Measurements from ENCODE around the gene VNN1.
A peak's percentile ranks its signal among the peaks of the same experiment; 100 is the strongest.
"Not testable (repeated sequence)": the region's sequence is repeated elsewhere in the genome, so short reads cannot be mapped to it uniquely, and the experiment has no call there.

The VNN1 gene

GRCh38 chr6:132648356-132648755 lies 65.5 kb downstream of the VNN1 start:
- Histone ChIP-seq H3K36me3 (ENCODE audit: control insufficient read depth in 2 of 2, insufficient read depth in 1 of 2, low read length in 2 of 2) (no peaks in the 10 kb centered on the region), H3K4me1 (ENCODE audit: control insufficient read depth, insufficient read depth, low read length) (peaks cover 11% of the 10 kb centered on the region), H3K9me3 (ENCODE audit: control insufficient read depth, insufficient read depth, low read depth, low read length) (no peaks in the 10 kb centered on the region), H3K27ac (ENCODE audit: extremely low read depth, low read depth, low read length) (no peak overlapping the region), H3K4me3 (ENCODE audit: low read depth, low read length) (no peak overlapping the region)
- CTCF ChIA-PET, result interaction anchor here (0.6 kb wide), 1 partner anchor 1083 kb away, joined by 4 read pairs; no protein-coding TSS in a partner anchor
- POLR2A ChIA-PET, result no interaction called here
- TF ChIP-seq FEZF1 (tag by site-specific recombination; IDR thresholded peaks at IDR 0.05) (peak; percentile 38), PRDM6 (tag by site-specific recombination; IDR thresholded peaks at IDR 0.05) (0 out of 2 replicates have a peak, but pooled peaks have one; percentile 9), TCF7L2 (IDR thresholded peaks at IDR 0.05; ENCODE audit: borderline replicate concordance, low read depth, low read length) (peak; percentile 47; the same call in 1 of the 2 replicates), ZNF248 (tag by site-specific recombination; IDR thresholded peaks at IDR 0.05) (no peak)

- Histone ChIP-seq H3K9me3 (ENCODE audit: control insufficient read depth, insufficient read depth, low read depth, low read length) (no peaks in the 10 kb centered on the region), H3K27ac (ENCODE audit: extremely low read depth, low read depth, low read length) (no peak overlapping the region), H3K4me3 (ENCODE audit: low read depth, low read length) (no peak overlapping the region), H3K36me3 (ENCODE audit: control insufficient read depth in 2 of 2, insufficient read depth in 1 of 2, low read length in 2 of 2) (no peaks in the 10 kb centered on the region), H3K4me1 (ENCODE audit: control insufficient read depth, insufficient read depth, low read length) (peaks cover 6% of the 10 kb centered on the region)
- ChIA-PET POLR2A (no interaction called here), CTCF (interaction anchor here (0.6 to 1.1 kb wide), 5 partner anchors 23 to 920 kb away, joined by 3 to 5 read pairs (median 3); no protein-coding TSS in a partner anchor)
- TF ChIP-seq ZNF623 (tag by site-specific recombination; IDR thresholded peaks at IDR 0.05), result no peak
- TF ChIP-seq OVOL3 (tag by site-specific recombination; IDR thresholded peaks at IDR 0.05), result no peak
- no peak for TF ChIP-seq ZNF747 (tag by site-specific recombination; IDR thresholded peaks at IDR 0.05)
- no peak for TF ChIP-seq HOXA7 (CRISPR knock-in tag; IDR thresholded peaks at IDR 0.05; ENCODE audit: borderline replicate concordance)
- no peak for TF ChIP-seq ZNF530 (tag by site-specific recombination; IDR thresholded peaks at IDR 0.05; ENCODE audit: low read depth)
- TF ChIP-seq ZNF133 (tag by site-specific recombination; IDR thresholded peaks at IDR 0.05), result no peak
- TF ChIP-seq PRDM6 (tag by site-specific recombination; IDR thresholded peaks at IDR 0.05), result no peak
- no peak for TF ChIP-seq ZXDB (tag by site-specific recombination; IDR thresholded peaks at IDR 0.05)
Observed at GRCh38 chr6:132643547-132643946, 70.3 kb downstream of the VNN1 start.

- H3K4me1 ChIP-seq (ENCODE audit: control insufficient read depth, insufficient read depth, low read length); H3K36me3 ChIP-seq (ENCODE audit: control insufficient read depth in 2 of 2, insufficient read depth in 1 of 2, low read length in 2 of 2); H3K4me3 ChIP-seq (ENCODE audit: low read depth, low read length); H3K27ac ChIP-seq (ENCODE audit: extremely low read depth, low read depth, low read length); POLR2A ChIA-PET; H3K9me3 ChIP-seq (ENCODE audit: control insufficient read depth, insufficient read depth, low read depth, low read length): not testable (repeated sequence)
- peak; percentile 70 for TF ChIP-seq SETDB1 (IDR thresholded peaks at IDR 0.05; ENCODE audit: insufficient read length, low read length)
- TF ChIP-seq ZNF529 (tag by site-specific recombination; IDR thresholded peaks at IDR 0.05; ENCODE audit: insufficient replicate concordance), result peak; percentile 76
- CTCF ChIA-PET, result interaction anchor here (0.6 kb wide), 1 partner anchor 14 kb away, joined by 3 read pairs; no protein-coding TSS in a partner anchor
Observed at GRCh38 chr6:132637135-132637534, 76.7 kb downstream of the VNN1 start.

- not testable (repeated sequence) for H3K4me3 ChIP-seq (ENCODE audit: low read depth, low read length); H3K4me1 ChIP-seq (ENCODE audit: control insufficient read depth, insufficient read depth, low read length); H3K27ac ChIP-seq (ENCODE audit: extremely low read depth, low read depth, low read length); H3K36me3 ChIP-seq (ENCODE audit: control insufficient read depth in 2 of 2, insufficient read depth in 1 of 2, low read length in 2 of 2); H3K9me3 ChIP-seq (ENCODE audit: control insufficient read depth, insufficient read depth, low read depth, low read length)
- ChIA-PET CTCF (interaction anchor here (0.6 kb wide), 1 partner anchor 11 kb away, joined by 5 read pairs; no protein-coding TSS in a partner anchor), POLR2A (interaction anchor here (1.2 kb wide), 1 partner anchor 74 kb away, joined by 3 read pairs; no protein-coding TSS in a partner anchor)
Observed at GRCh38 chr6:132635906-132636305, 77.9 kb downstream of the VNN1 start.

- H3K4me3 ChIP-seq (ENCODE audit: low read depth, low read length); H3K27ac ChIP-seq (ENCODE audit: extremely low read depth, low read depth, low read length); H3K9me3 ChIP-seq (ENCODE audit: control insufficient read depth, insufficient read depth, low read depth, low read length); H3K36me3 ChIP-seq (ENCODE audit: control insufficient read depth in 2 of 2, insufficient read depth in 1 of 2, low read length in 2 of 2); H3K4me1 ChIP-seq (ENCODE audit: control insufficient read depth, insufficient read depth, low read length): not testable (repeated sequence)
- CTCF ChIA-PET, result interaction anchor here (0.6 to 1.2 kb wide), 3 partner anchors 12 to 166 kb away, joined by 3 to 5 read pairs (median 3); no protein-coding TSS in a partner anchor
- POLR2A ChIA-PET, result interaction anchor here (1.2 kb wide), 1 partner anchor 74 kb away, joined by 3 read pairs; no protein-coding TSS in a partner anchor
Observed at GRCh38 chr6:132635288-132635687, 78.6 kb downstream of the VNN1 start.

All from HEK293 (cell line).